Stromal cell of bone marrow (primary cell): ENCODE results near the gene DDRGK1.

Experiments used
- DNase-seq: peaks from one replicate; pipeline ENCODE4 v3.0.0-alpha.2; 2012; ENCODE audit warnings: low read depth

Gene DDRGK1

GRCh38 chr20:3204124-3204794 is at the start of gene DDRGK1:
DDRGK1 (minus strand) TSS chr20:3204682; CDS start chr20:3204627, 55 bp downstream.
- DNase-seq, result peak; percentile 68

DNA sequence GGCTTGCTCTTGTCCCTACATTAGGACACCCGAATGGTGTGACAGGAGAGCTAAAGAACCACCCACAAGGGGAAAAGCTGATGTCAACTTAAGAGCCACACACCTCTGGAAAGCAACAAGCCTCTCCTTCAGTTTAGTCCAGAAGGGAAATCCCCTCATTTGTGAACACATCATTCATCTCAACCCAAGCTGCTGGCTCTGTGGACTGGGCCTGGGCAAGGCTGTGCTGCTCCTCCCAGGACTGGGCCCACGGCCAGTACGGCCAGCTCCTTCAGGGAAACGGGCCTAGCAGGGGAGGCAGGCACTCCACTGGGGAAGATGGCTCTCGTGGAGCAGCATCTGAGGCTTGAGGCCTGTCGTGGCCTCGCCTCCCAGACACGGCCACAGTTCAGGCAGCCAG is 47.3 kb upstream of the DDRGK1 start:
- DNase-seq, result no peak

GRCh38 chr20:3250091-3250504 is 45.6 kb upstream of the DDRGK1 start:
- DNase-seq, result no peak

DNA sequence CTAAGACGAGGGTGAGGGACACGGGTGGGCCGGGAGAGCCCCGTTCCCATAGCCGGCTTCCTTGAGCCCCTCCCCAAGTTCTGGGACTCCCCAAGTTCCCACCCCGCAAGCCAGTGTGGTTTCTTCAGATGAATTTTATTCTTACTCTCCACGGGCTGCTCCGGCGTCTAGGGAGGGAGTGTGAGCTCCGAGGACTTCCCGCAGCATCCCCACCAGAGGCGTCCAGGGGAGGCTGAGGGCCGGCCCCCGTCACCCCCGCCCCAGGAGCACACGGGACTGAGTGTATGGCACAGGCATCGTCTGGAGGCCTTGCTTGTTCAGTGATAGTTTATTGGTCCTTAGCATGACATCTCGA is 44.5 kb upstream of the DDRGK1 start:
- DNase-seq, result no peak

- DNase-seq, result no peak
Measured at GRCh38 chr20:3248167-3248992, 43.9 kb upstream of the DDRGK1 start.

DNA sequence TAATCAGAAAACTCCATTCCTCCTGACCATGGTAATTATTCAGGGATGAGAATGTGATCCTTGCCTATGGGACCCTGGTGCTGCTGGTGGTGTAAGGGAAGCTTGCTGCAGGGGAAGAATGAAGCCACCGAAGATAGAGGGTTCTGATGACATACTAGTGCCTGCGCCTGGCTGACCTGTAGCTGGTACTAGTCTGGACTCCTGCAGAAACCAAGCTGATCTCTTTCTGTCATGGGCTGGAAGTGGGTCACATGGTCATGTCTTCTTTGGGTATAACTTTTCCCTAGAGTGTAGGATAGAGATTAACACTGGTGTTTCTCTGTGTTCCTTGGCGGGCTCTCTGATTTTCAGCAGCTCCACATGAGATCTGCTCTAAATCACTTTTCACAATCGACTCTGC is 43.2 kb upstream of the DDRGK1 start:
- no peak for DNase-seq

GRCh38 chr20:3246682-3247081 is 42.2 kb upstream of the DDRGK1 start:
- DNase-seq, result no peak

DNA sequence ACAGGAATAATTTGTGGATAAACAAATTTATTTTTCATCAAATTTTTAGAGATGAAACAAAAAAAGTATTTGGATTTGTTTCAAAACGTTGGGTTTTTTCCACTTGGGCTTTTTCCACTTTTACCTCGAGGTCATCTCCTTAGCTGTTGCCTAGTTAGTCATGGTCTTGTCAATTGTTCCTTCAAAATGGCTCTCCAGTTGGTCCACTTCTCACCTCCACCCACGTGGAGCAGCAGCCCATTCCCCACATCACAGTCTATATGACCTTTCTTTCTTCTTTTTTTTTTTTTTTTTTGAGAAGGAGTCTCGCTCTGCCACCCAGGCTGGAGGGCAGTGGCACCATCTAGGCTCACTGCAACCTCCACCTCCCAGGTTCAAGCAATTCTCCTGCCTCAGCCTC is 41.2 kb upstream of the DDRGK1 start:
- no peak for DNase-seq

DNA sequence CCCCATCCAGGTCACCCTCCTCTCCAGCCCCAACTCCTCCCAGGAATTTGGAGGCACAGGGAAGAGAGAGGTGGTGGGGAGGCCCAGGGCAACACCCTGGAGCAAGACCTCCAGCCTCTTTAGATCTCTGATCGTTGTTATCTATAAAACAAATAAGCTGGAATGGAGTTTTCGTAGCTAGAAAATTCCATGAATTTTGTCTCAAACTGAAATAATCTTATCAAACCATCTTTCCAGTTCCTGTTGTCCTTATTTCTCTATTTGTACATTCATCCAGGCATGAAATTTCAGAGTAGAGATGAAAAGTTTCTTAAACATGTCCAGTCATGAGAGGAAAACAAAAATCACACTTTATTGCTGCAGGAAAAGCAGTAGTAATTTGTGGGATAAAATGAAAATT is 40.7 kb upstream of the DDRGK1 start:
- DNase-seq, result no peak

GRCh38 chr20:3244613-3245012 is 40.1 kb upstream of the DDRGK1 start:
- no peak for DNase-seq

DNA sequence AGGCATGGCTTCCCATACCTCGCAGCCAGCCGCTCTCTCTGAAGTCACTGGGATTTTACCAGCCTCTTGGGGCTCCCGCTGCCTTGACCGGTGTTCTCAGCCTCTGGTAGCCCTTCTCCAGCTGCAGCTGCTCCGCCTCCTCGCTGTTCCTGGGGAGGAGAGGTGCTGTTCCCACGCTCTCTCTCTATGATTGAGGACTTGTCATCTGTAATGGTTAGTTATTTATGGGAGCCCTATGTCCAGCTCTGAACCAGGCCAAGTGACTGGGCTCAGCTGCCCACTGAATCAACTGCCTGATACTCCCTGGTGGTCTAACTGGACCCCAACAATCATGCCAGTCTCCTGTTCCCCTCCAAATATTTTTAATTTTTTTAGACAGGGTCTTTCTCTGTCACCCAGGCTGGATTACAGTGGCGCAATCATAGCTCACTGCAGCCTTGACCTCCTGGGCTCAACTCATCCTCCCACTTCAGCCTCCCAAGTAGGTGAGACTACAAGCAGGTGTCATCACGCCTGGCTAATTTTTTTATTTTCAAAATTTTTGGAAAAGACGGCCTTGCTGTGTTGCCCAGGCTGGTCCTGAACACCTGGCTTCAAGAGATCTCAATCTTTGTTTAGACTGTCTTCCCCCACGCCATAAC is 39.4 kb upstream of the DDRGK1 start:
- no peak for DNase-seq

DNA sequence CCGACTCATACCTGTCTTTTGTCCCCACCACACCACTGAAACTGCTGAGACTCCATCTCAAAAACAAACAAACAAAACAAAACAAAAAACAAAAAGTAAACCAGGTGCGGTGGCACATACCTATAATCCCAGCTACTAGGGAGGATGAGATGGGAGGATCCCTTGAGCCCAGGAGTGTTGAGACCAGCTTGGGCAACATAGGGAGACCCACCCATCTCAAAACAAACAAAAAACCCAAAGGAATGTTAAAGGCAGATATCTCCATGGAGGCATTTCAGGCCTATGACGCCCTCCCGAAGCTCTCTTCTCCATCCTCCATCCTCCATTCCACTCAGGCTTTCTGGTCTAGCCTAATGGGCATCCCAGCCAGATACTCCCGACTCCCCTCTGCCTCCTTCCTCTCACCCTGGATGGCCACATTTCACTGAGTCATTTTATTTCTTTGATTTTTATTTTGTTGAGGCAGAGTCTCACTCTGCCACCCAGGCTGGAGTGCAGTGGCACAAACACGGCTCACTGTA is 37.8 kb upstream of the DDRGK1 start:
- DNase-seq, result no peak

GRCh38 chr20:3240776-3241363 is 36.4 kb upstream of the DDRGK1 start:
- no peak for DNase-seq

- DNase-seq, result no peak
Measured at GRCh38 chr20:3239867-3240775, 35.6 kb upstream of the DDRGK1 start.

GRCh38 chr20:3239026-3239866 is 34.8 kb upstream of the DDRGK1 start, which contains the start of gene SLC4A11:
SLC4A11 (minus strand) TSS chr20:3239190; CDS start chr20:3239137, 53 bp downstream.
- no peak for DNase-seq

GRCh38 chr20:3238616-3239025 is 34.1 kb upstream of the DDRGK1 start:
- no peak for DNase-seq

GRCh38 chr20:3237958-3238615 is 33.6 kb upstream of the DDRGK1 start:
- no peak for DNase-seq

DNA sequence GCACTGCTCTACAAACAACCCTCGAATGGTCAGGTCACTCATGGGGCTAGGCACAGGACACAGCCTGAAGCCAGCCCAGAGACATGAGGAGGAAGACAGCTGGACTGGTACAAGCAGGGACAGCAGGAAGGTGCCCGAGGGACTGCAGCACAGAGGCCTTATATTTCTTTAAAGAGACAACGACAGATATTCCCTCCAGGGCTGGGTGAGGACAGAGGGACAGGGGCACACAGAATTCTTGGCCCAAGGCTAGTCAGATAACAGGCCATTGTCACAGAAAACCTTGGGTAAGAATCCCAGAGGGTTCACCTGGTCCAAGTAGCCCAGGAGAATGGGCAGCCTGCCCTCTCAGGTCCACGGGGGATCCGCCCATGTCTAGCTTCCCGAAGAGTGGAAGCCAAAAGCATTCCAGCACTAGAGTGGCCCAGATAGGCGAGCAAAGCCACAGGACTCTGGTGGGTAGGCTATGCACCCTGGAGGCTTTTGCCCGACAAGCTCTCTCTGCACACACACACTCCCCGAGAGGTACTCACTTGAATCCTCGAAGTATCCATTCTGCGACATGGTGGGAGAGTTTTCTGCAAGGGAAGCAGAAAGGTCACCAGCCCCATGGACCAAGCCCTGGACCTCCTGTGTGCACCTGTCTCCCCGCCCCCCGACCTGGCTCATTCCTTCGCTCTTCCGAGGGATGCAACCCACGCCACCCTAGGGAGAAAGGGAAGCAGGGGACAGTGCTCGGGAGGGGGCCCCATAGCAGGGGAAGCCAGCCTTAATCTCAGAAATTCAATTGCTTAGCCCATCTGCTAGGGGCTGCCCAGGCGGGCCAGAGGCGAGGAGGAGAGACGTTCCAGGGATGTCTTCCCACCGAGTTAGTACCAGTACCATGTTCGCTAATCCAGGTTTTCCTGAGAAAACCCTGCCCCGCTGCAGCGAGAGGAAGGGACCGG is 32.8 kb upstream of the DDRGK1 start:
- DNase-seq, result no peak
